GM10248 (cell line): ENCODE data around the gene FGF3.

Experiments used
- CTCF ChIA-PET: fragments of 300-600 bp; sonication (Branson Sonifier 250); formaldehyde crosslinking; extraction: SDS; loops from one replicate; lab custom pipeline; 2021; ENCODE audit warnings: antibody characterized with exemption; lab: Yijun Ruan, JAX
- POLR2A ChIA-PET: fragments of 350-650 bp; sonication (Branson Sonifier 250); formaldehyde crosslinking; extraction: SDS; loops from one replicate; lab custom pipeline; 2020; ENCODE audit warnings: antibody characterized with exemption; lab: Yijun Ruan, JAX
- DNase-seq: peaks from one replicate; pipeline ENCODE4 v3.0.0; 2012; ENCODE audit errors: extremely low spot score
- TF ChIP-seq, protein P1 (sequence below): IDR thresholded peaks from 2 replicates; pipeline ENCODE4 v1.5.1; 2012; ENCODE audit warnings: mild to moderate bottlenecking, low read depth; ENCODE audit errors: extremely low read depth, missing control alignments, control extremely low read depth

Gene FGF3

DNA sequence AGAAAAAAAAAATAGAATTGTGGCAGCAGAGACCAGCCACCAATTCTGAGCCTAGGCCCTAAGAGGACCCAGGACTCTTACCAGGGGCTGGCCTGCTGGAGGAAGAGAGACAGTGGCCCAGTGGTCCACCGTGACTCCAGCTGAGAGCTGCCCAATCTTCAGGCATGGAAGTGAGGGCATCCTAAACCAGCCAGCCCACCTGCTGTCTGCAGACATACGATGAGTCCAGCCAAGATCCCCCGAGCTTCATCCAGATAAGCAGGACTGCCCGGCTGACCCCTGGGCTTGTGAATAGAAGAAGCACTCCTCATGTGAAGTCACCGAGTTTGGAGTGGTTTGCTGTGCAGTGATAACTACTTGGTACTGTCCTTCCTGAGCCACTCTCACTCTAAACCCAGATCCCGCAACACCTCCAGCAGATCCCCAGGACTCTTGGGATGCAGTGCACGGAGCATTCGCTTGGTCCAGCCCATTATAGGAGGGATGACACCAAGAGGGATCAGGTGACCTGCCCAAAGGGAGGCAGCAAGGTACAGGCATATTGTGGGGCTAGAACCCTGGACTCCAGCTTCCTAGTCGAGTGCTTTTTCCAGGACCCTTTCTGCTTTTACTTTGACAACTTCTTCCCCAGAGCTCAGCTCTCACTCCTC is 41.7 kb upstream of the FGF3 start:
- ChIA-PET CTCF (no interaction called here), POLR2A (no interaction called here)
- no peak for DNase-seq
- TF ChIP-seq, protein P1, sequence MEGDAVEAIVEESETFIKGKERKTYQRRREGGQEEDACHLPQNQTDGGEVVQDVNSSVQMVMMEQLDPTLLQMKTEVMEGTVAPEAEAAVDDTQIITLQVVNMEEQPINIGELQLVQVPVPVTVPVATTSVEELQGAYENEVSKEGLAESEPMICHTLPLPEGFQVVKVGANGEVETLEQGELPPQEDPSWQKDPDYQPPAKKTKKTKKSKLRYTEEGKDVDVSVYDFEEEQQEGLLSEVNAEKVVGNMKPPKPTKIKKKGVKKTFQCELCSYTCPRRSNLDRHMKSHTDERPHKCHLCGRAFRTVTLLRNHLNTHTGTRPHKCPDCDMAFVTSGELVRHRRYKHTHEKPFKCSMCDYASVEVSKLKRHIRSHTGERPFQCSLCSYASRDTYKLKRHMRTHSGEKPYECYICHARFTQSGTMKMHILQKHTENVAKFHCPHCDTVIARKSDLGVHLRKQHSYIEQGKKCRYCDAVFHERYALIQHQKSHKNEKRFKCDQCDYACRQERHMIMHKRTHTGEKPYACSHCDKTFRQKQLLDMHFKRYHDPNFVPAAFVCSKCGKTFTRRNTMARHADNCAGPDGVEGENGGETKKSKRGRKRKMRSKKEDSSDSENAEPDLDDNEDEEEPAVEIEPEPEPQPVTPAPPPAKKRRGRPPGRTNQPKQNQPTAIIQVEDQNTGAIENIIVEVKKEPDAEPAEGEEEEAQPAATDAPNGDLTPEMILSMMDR = no peak

DNA sequence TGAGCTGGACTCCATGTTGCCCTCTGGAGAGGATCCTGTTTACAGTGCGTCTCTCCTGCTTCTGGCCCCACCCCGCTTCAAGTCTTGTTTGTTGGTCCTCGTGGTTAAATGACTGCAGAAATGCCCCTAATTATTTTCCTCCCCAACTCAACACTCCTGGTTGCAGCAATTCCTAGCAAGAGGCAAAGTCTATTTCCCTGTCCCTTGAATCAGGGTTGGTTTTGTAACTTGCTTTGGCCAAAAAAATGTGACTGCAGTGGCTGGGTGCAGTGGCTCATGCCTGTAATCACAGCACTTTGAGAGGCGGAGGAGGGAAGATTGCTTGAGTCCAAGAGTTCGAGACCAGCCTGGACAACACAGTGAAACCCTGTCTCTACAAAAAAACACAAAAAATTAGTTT is 41.0 kb upstream of the FGF3 start:
- DNase-seq = no peak
- CTCF ChIA-PET = interaction anchor here (1.8 kb wide), 1 partner anchor 14 kb away, joined by 6 read pairs; no protein-coding TSS in a partner anchor
- POLR2A ChIA-PET = no interaction called here
- TF ChIP-seq, protein P1 = no peak

DNA sequence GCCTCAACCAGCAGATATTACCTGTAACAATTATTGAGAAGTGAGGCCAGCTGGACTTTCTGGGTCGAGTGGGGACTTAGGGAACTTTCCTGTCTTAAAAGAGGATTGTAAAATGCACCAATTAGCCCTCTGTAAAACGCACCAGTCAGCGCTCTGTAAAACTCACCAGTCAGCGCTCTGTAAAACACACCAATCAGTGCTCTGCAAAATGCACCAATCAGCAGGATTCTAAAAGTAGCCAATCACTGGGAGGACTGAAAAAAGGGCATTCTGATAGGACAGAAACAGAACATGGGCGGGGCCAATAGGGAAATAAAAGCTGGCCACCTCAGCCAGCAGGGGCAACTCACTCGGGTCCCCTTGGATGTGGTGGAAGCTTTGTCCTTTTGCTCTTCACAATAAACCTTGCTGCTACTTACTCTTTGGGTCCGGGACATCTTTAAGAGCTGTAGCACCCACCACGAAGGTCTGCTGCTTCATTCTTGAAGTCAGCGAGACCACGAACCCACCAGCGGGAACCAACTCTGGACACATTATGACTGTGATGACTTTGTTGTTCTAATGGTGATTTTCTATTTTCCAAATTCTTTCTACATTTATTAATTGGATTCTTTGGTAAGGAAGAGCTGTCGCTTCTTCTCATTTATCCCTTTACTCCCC is 40.2 kb upstream of the FGF3 start:
- no peak for DNase-seq
- TF ChIP-seq, protein P1 = no peak
- ChIA-PET POLR2A (no interaction called here), CTCF (interaction anchor here (1.8 kb wide), 1 partner anchor 15 kb away, joined by 6 read pairs; no protein-coding TSS in a partner anchor)

DNA sequence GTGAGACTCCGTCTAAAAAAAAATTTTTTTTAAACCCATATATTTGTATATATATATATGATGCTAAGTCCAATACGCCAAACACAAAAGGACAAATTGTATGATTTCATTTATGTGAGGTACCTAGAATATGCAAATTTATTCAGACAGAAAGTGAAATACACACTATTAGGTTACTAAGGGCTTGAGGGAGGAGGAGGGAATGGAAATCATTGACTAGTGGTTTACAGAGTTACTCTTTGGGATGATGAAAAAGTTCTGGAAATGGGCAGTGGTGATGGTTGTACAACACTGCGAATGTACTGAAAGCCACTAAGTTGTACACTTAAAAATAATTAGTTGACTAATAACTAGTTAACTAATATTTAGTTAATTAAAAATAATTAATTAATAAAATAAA is 36.2 kb upstream of the FGF3 start:
- TF ChIP-seq, protein P1 = no peak
- ChIA-PET CTCF (interaction anchor here (1.8 kb wide), 1 partner anchor 8 kb away, joined by 5 read pairs; no protein-coding TSS in a partner anchor), POLR2A (no interaction called here)
- no peak for DNase-seq

DNA sequence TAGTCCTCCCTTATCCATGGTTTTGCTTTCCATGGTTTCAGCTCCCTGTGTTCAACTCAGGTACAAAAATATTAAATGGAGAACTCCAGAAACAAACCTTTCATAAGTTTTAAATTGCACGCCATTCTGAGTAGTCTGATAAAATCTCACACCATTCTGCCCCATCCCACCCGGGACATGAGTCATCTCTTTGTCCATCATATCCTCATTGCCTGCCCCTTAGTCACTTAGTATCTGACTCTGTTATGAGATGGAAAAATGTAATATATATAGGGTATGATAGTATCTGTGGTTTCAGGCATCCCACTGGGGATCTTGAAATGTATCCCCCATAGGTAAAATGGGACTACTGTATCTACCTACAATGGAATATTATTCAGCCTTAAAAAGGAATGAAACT is 35.5 kb upstream of the FGF3 start:
- CTCF ChIA-PET = no interaction called here
- DNase-seq = no peak
- POLR2A ChIA-PET = no interaction called here
- TF ChIP-seq, protein P1 = no peak

DNA sequence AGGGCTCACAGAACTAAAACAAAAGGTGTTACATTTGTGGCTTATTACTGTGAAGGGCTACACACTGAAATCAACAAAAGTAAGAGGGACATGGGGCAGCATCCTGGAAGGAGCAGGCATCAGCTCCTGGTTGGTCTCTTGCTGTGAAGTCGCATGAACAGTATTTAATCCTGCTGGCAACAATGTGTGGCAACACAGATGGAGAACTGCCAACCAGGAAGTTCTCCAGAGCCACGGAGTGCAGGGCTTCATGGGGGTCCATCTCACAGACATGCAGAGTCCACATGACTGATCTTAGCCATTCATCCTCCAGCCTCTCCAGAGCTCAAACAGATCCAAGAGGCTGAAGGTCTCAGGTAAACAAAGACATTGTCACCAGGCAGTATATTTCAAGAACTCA is 32.8 kb upstream of the FGF3 start:
- DNase-seq = no peak
- TF ChIP-seq, protein P1 = no peak
- CTCF ChIA-PET = no interaction called here
- POLR2A ChIA-PET = no interaction called here
